Stimulated activated CD8-positive, alpha-beta memory T cell treated with anti-CD3 and anti-CD28 coated beads, Interleukin-15, amount 100 ng/mL, for 48 hours (primary cell): ENCODE measurements around the gene NBAS.
"Not testable (repeated sequence)": the region's sequence is repeated elsewhere in the genome, so short reads cannot be mapped to it uniquely, and the experiment has no call there.

Experiments used
- DNase-seq, 2 donors: peaks; one replicate each; pipeline ENCODE4 v3.0.0-alpha.2; 2020; ENCODE audit warnings: low read depth in 2 of 2

Gene NBAS

DNA sequence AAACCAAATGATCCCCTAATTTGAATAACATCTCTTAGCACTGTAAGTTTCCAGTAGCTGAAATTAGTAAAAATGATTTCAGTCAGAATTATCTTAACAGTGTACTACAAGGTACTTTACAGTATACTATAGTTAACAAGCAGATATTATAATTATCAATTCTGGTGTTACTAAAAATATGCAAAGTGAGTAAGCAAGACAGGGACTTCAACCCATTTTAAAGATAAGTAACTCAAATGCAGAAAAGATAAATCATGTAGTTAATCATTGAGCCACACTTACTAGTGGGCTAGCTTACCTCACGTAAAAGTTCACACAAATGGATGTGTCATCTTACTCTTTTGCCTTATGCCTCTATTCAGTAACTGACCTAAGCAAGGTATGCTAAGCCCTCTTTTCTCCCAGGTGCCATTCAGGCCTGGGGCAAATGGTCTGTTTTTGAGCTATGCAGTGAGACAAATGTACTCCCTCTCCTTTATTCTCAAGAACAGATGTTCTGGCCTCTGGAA is 101.0 kb downstream of the NBAS start:
- no peak for DNase-seq

DNA sequence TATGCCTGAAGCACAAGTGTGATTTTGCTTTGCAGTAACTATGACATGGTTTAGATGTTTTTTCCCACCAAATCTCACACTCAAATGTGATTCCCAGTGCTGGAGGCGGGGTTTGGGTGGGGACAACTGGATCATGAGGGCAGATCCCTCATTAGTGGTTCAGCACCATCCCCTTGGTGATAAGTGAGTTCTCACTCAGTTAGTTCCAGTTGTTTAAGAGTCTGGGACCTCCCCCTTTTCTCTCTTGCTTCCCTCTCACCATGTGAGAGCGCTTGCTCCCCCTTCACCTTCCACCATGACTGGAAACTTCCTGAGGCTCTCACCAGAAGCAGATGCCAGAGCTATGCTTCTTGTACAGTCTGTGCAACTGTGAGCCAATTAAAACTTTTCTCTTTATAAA is 102.9 kb downstream of the NBAS start:
- no peak for DNase-seq

- no peak for DNase-seq
Measured at GRCh38 chr2:15457868-15458267, 103.3 kb downstream of the NBAS start.

- DNase-seq = no peak
Measured at GRCh38 chr2:15456352-15456751, 104.8 kb downstream of the NBAS start.

- no peak for DNase-seq
Measured at GRCh38 chr2:15450808-15451207, 110.3 kb downstream of the NBAS start.

DNA sequence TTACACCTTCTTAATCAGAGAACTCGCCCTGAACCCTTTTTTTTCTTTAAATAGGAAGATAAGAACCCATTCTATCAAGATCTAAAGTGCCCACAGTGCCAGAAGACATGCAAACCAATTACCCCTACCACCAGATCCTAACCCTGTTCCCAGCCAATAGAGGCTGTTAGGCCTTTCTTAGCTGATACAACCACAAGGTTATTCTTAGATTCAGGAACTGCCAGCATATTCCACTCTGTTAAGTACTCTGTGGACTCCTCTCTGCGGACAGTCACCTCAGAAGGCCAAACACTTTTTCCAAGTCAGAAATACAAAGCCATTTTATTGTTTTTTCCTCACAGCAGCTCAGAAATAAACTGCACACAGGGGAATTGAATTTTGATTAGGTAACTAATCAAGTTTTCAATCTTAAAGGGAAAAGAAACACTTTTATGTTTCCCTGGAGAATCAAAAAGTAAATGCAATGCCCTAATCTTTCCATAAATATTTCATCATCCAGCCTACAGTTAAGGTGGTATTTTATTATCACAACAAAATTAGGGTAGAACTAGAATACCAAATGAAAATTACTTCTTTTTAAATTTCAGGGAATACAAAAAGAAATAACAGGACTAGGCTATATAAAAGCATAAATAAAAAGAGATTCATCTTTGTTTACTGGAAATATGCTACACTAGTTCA is 111.4 kb downstream of the NBAS start:
- DNase-seq = no peak

DNA sequence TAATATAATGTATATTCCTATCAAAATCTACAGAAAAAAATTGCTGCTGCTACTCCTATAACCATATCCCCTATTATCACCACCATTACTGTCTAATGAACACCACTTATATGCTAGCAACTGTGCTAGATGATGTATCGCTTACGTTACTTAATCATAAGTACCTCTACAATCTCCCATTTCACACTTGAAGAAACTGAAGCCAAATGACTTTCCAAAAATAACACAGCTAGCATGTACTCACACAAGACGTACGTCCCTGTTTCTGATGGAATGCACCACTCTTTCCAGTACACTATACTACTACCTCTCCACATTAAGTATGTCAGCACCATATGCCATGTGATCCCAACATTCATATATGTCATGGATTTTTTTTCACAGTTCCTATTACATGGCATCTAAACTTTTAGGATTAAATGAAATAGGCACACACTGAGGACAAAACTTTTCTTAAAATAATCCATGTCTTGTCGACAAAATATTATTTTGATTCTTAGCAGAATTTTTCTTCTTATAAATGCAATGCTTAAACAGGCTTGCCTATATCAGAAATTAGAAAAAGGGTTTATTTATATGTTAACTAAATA is 112.8 kb downstream of the NBAS start:
- no peak for DNase-seq

GRCh38 chr2:15447381-15447780 is 113.8 kb downstream of the NBAS start:
- DNase-seq = no peak

- no peak for DNase-seq
Measured at GRCh38 chr2:15446961-15447360, 114.2 kb downstream of the NBAS start.

- no peak for DNase-seq
Measured at GRCh38 chr2:15445891-15446562, 115.1 kb downstream of the NBAS start.

DNA sequence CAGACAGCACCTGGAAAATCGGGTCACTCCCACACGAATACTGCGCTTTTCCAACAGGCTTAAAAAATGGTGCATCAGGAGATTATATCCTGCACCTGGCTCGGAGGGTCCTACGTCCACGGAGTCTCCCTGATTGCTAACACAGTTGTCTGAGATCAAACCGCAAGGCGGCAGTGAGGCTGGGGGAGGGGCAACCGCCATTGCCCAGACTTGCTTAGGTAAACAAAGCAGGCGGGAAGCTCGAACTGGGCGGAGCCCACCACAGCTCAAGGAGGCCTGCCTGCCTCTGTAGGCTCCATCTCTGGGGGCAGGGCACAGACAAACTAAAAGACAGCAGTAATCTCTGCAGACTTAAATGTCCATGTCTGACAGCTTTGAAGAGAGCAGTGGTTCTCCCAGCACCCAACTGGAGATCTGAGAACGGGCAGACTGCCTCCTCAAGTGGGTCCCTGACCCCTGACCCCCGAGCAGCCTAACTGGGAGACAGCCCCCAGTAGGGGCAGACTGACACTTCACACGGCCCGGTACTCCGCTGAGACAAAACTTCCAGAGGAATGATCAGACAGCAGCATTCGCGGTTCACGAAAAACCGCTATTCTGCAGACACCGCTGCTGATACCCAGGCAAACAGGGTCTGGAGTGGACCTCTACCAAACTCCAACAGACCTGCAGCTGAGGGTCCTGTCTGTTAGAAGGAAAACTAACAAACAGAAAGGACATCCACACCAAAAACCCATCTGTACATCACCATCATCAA is 121.2 kb downstream of the NBAS start:
- DNase-seq = not testable (repeated sequence)

DNA sequence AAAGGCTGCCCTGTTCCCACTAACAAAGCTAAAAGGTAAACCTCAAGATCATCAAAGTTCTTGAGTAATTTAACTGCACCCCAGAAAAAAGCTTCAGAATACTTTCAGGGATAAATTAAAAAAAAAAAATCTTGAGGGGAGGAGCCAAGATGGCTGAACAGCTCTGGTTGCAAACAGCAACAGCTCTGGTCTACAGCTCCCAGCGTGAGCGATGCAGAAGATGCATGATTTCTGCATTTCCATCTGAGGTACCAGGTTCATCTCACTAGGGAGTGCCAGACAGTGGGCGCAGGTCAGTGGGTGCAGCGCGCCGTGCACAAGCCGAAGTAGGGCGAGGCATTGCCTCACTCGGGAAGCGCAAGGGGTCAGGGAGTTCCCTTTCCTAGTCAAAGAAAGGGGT is 121.8 kb downstream of the NBAS start:
- not testable (repeated sequence) for DNase-seq

- no peak for DNase-seq
Measured at GRCh38 chr2:15436195-15436594, 124.9 kb downstream of the NBAS start.

- no peak for DNase-seq
Measured at GRCh38 chr2:15435474-15435873, 125.7 kb downstream of the NBAS start.

DNA sequence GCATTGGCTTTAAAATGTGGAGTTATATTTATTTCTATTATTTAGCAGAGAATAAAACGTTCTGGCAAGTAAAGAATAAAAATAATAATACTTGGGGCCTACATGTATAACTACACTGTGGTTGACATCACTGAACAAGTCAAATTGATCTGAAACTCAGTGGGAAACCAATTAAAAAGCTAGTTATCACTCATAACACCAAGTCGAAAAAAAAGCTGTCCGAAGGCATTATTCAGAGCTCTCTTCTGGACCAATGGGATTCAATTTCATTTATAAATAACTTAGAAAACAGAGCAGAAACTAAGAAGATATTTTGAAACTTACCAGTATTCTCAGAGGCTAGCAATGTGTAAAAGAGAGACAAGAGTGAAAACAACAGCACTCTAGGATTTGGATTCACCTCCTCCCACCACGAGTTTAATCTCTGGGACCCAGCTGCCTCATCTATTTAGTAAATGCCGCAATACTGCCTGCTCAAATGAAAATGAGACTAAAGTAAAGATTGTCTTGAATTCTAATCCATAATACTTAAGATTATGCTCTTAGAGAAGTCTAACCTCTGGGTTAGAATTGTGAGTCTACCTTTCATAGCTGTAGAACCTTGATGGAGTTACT is 128.4 kb downstream of the NBAS start:
- DNase-seq = no peak

- no peak for DNase-seq
Measured at GRCh38 chr2:15429032-15429431, 132.1 kb downstream of the NBAS start.

GRCh38 chr2:15427987-15428386 is 133.1 kb downstream of the NBAS start:
- DNase-seq = no peak

GRCh38 chr2:15426606-15427005 is 134.5 kb downstream of the NBAS start:
- no peak for DNase-seq

GRCh38 chr2:15425712-15426111 is 135.4 kb downstream of the NBAS start:
- DNase-seq = no peak

DNA sequence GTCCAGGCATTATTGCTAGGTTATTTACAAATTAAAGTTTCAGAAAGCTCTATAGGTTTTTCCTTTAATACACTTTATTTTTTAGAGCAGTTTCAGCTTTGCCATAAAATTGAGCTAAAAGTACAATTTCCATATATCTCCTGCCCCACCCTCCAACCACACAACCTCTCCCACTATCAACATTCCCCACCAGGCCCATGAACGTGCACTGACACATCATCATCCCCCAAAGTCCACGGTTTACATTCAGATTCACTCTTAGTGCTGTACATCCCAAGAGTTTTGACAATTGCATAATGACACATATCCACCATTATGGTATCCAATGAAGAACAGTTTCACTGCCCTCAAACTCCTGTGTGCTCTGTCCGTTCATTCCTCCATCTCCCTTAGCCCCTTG is 139.4 kb downstream of the NBAS start:
- DNase-seq = no peak

DNA sequence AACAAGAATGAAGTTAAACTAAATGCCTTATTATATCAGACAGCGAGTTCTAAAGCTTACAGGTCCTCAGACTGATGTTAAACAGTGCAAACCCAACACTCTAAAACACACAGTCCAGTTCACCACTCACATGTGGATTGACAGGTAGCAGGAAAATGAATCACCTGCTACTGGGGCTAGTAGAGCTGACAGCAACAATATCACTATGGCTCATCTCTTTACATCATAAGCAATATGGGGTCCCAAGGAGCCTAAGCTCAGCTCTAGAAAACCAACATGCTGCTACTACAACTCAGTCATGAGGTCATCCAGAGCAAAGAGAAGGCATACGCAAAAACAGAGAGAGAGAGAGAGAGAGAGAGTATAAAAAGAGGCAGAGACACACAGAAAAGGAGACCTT is 145.4 kb downstream of the NBAS start:
- no peak for DNase-seq

GRCh38 chr2:15412779-15413178 is 148.4 kb downstream of the NBAS start:
- no peak for DNase-seq
